BLaER1 (cell line): ENCODE results near the gene STAT5B.
A peak's percentile ranks its signal among the peaks of the same experiment; 100 is the strongest.

Experiments used
- H3K27ac ChIP-seq: shearing (Covaris generic); formaldehyde crosslinking; 2 replicates; pipeline ENCODE4 v1.8.1; 2022
- H3K27me3 ChIP-seq: shearing (Covaris generic); formaldehyde crosslinking; 2 replicates; pipeline ENCODE4 v1.8.1; 2022
- H3K36me3 ChIP-seq: shearing (Covaris generic); formaldehyde crosslinking; 2 replicates; pipeline ENCODE4 v1.8.1; 2022
- H3K4me1 ChIP-seq: shearing (Covaris generic); formaldehyde crosslinking; 2 replicates; pipeline ENCODE4 v1.8.1; 2022
- H3K4me2 ChIP-seq: shearing (Covaris generic); formaldehyde crosslinking; 2 replicates; pipeline ENCODE4 v1.8.1; 2022
- H3K4me3 ChIP-seq: shearing (Covaris generic); formaldehyde crosslinking; 2 replicates; pipeline ENCODE4 v1.8.1; 2022
- H3K9ac ChIP-seq: shearing (Covaris generic); formaldehyde crosslinking; 2 replicates; pipeline ENCODE4 v1.8.1; 2022
- H3K9me3 ChIP-seq: shearing (Covaris generic); formaldehyde crosslinking; 2 replicates; pipeline ENCODE4 v1.8.1; 2022
- H4K20me1 ChIP-seq: shearing (Covaris generic); formaldehyde crosslinking; 2 replicates; pipeline ENCODE4 v1.8.1; 2022
- Cebpa-rat ChIP-seq: shearing (Covaris generic); IDR thresholded peaks from 2 replicates; pipeline ENCODE4 v1.8.1; 2022

STAT5B gene

DNA sequence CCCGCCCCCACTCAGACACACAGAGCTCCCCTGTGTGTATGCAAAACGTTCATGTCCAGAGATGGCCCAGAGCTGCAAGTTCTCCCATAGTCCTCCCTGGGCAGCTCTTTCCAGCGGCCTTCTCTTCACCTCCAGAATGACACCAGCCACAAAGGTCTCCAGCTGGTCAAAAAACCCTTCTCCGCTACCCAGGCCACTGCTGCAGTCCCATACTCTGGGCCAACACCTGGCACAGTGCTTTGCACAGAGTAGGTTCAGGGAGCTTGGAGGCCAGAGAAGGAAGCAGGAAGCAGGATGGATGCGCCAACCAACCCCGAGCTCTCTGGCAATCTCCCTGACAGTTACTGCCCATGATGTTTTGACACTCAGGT is 1.1 kb upstream of the STAT5B start:
- Histone ChIP-seq H3K4me3 (peak overlapping the region; percentile 93; the same call in 1 of the 2 replicates), H3K4me1 (peaks cover 37% of the 10 kb centered on the region), H4K20me1 (peaks cover 27% of the 10 kb centered on the region), H3K27ac (peak overlapping the region; percentile 93), H3K4me2 (peak overlapping the region; percentile 95), H3K9me3 (no peaks in the 10 kb centered on the region), H3K9ac (no peak overlapping the region), H3K36me3 (no peaks in the 10 kb centered on the region), H3K27me3 (no peaks in the 10 kb centered on the region)
- TF ChIP-seq Cebpa-rat: no peak

DNA sequence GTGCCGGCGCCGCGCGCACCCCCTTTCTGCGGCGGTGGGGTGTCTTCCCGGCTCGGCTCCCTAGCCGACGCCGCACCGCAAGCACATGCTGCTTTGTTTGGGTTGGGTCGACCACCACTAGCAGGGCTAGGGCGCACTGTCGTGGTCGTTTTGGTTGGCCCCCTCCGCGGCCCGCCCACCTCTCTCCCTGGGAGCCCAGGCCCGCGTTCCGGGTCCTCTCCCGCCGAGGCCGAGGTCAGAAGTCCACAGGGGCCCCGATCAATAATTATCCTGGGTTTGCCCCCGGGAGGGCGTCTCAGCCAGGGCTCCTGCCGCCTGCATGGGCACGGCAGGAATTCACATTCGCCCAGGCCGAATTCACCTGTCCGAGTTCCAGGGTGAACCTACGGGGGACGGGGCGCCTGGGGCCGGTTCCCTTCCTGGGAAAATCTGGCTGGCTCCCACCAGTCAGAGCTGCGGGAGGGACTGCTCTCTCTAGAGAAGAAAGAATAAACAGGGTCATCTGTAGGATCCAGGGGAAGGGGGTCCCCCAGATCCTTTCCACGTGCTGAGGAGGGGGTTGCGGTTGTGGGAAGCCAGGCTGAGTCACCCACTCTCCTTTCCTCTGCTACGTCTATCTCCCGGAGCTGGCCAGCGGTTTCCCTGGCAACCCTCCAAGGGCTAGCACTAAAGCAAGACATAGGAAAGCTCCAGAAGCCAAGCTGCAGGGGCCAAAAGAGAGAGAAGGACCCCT is 584 bp upstream of the STAT5B start:
- H3K27ac ChIP-seq: peak overlapping the region; percentile 93
- peak overlapping the region; percentile 91 for H3K9ac ChIP-seq
- no peaks in the 10 kb centered on the region for H3K27me3 ChIP-seq
- H3K4me3 ChIP-seq: peak overlapping the region; percentile 93
- peaks cover 33% of the 10 kb centered on the region for H4K20me1 ChIP-seq
- no peaks in the 10 kb centered on the region for H3K9me3 ChIP-seq
- no peak for TF ChIP-seq Cebpa-rat
- peak overlapping the region; percentile 95 for H3K4me2 ChIP-seq
- peaks cover 43% of the 10 kb centered on the region for H3K4me1 ChIP-seq
- H3K36me3 ChIP-seq: no peaks in the 10 kb centered on the region

DNA sequence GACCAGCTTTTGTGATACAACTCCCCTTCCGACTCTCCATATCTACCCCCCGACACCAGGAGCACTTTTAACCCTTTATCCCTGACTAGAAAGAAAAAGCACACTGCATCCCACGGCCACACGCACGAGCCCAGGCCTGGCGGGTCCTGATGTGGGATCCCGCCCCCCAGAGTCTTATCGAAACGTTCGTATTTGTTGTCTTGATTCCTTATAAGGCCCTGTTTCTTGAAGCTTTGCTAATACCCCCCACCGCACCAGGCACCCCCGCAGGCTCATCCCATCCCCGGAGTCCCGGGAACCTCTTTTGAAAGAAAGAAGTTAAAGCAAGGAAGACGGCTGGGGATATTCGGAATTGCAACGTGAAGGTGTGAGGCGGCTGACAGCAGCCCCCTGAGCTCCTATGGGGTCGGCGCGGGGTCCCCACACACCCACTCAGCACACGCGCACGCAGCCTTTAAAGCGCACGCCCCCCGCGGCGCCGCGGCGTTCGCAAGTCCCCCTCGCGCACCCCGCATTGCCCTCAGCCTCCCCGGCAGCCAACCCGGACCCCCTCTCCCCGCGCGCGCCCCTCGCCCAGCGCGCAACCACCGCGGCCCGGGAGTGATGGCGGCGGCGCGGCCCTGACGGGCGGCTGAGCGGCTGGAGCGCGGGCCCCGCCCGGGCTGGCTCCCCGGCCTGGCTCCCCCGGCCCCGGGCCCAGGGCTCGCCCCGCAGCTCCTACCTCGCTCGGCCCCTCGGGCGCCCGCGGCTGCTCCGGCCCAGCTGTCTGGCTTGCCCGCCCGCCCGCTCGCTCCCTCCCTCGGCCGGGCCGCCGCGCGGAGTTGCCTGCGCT is 448 bp downstream of the STAT5B start:
- Histone ChIP-seq H3K4me1 (peaks cover 44% of the 10 kb centered on the region), H4K20me1 (peaks cover 43% of the 10 kb centered on the region), H3K4me3 (peak overlapping the region; percentile 93), H3K9ac (peak overlapping the region; percentile 91), H3K27ac (peak overlapping the region; percentile 93), H3K27me3 (no peaks in the 10 kb centered on the region), H3K9me3 (no peaks in the 10 kb centered on the region), H3K4me2 (peak overlapping the region; percentile 95), H3K36me3 (no peaks in the 10 kb centered on the region)
- TF ChIP-seq Cebpa-rat: no peak

DNA sequence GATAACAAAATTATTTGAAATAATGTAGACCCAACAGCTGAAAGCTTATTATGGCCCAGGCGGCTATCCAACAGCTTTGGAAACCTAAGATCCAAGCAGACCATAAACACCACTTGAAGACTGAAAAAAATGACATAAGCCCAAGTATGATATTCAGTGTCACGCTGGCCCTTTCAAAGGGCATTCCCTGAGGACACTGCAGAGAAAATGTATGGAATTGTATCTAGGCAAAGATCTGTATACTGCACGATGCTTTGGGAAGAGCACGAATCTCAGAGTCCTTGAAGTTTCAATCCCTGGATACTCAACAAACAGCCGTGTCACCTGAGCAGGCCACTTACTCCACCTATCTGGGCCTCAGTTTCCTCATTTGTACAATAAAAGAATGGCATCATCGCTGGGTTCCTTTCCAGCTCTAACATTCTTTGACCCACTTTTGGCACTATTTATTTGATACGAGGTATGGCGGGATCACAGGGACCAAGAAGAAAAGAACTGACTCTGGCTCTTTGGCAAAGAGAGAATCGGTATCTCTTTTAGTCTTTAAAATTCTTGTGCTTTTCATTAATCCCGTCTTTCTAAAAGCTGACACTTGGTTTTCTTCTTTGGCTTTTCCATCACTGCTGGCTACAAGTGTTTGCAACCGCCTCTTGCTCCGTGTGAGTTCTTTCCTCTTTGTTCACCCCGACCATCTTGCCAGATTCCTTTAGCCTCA is 1.2 kb downstream of the STAT5B start:
- Histone ChIP-seq H3K4me1 (peaks cover 44% of the 10 kb centered on the region), H3K27me3 (no peaks in the 10 kb centered on the region), H3K9ac (peak overlapping the region; percentile 91), H4K20me1 (peaks cover 51% of the 10 kb centered on the region), H3K4me2 (peak overlapping the region; percentile 95), H3K4me3 (peak overlapping the region; percentile 93), H3K36me3 (no peaks in the 10 kb centered on the region), H3K27ac (peak overlapping the region; percentile 93), H3K9me3 (no peaks in the 10 kb centered on the region)
- no peak for TF ChIP-seq Cebpa-rat

DNA sequence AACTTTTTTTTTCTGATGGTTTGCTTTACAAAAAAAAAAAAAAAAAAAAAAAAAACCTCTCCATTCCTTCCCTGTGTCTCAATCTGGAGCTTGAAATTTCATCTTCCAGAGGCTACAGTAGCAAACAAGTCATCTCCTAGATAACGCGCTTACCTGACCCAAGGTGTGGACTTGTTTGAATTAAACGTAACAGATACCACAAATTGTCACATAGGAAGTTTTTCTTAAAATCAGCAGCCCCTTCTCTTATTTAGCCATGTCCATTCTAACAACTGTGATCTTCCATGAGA is 2.0 kb downstream of the STAT5B start:
- Histone ChIP-seq H3K36me3 (no peaks in the 10 kb centered on the region), H3K27me3 (no peaks in the 10 kb centered on the region), H3K9ac (no peak overlapping the region), H3K4me2 (peak overlapping the region; percentile 95), H3K9me3 (no peaks in the 10 kb centered on the region), H4K20me1 (peaks cover 59% of the 10 kb centered on the region), H3K27ac (no peak overlapping the region), H3K4me1 (peaks cover 44% of the 10 kb centered on the region), H3K4me3 (peak overlapping the region; percentile 93)
- no peak for TF ChIP-seq Cebpa-rat

DNA sequence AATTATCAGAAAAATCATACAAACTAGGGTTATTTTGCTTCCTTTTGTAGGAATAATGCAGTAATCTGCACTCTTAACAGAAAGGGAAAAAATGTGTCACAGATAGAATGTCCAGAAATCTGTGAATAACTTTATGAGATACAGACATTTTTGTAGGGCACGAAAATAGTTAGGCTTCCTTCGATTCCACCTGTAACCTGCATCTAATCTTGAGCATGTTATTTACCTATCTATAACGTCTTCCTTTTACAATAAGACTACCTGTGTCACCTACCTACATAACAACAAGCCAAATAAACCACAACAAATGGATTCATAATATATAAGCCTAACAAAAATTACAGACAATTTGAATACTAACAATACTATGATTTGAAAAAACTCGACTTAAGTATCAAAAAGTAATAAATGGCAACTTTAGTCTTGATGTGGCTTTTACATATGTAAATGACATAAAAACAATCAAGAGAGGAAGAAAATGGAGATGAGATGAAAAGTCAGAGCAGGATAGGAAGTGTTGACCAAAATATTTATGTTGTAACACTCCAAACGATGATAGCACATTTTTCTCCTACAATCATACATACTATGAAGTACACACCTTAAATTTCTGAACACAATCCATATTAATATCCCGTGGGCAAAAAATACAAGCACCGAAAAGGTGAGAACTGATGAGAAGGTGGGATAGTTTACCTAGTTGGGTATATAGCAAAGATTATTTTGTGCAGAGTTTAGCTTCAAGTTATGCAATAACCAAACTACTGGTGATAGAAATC is 2.5 kb downstream of the STAT5B start:
- no peak overlapping the region for H3K27ac ChIP-seq
- no peaks in the 10 kb centered on the region for H3K9me3 ChIP-seq
- no peaks in the 10 kb centered on the region for H3K27me3 ChIP-seq
- H3K4me3 ChIP-seq: no peak overlapping the region
- H3K36me3 ChIP-seq: no peaks in the 10 kb centered on the region
- H3K4me1 ChIP-seq: peaks cover 44% of the 10 kb centered on the region
- H4K20me1 ChIP-seq: peaks cover 63% of the 10 kb centered on the region
- H3K9ac ChIP-seq: no peak overlapping the region
- TF ChIP-seq Cebpa-rat: no peak
- peak overlapping the region; percentile 95 for H3K4me2 ChIP-seq

DNA sequence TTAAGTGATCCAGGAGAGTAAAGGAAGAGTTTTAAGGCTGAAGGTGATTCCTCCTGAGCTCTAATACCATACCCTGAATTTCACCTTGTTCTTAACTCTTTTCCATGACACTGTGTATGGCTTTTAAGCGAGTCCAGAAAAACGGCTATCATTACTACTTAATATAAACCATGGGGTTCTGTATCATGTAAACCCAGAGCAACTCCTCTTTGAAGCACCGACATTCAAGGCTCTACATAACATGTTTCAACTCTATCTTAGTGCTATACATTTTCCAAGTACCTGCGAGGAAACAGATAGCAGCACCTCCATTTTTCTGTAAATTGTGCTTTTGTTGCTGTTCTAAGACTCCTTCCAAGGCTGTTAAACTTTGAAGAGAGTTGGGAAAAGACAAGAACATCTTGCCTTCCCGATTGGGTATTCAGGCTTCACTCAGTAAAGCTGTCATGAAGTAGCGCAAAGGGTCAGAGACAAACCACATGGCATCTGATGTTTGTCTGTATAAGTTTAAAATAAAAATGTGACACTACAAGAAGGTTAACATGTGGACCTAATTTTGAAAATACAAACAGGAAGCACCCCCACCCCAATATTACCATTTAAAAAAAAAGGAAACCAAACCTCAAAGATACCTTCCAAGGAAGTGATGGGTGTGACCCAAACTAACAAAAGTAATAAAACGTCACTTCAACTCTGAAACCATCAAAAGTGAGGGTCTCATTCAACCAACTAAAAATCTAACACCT is 3.9 kb downstream of the STAT5B start:
- Histone ChIP-seq H3K4me2 (peak overlapping the region; percentile 95), H4K20me1 (peaks cover 76% of the 10 kb centered on the region), H3K27me3 (no peaks in the 10 kb centered on the region)

DNA sequence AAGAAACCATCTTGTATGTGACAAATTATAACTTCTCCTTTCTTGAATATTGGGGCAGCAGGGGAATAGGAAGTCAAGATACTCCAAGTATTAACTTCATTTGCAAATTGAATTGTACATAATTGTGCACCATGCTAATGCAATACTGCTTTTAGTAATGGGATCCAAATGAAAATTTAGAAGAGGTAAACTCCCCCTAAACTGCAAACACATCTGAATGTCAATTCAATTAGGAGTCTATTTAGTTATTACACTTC is 4.5 kb downstream of the STAT5B start:
- H3K36me3 ChIP-seq: no peaks in the 10 kb centered on the region
- H4K20me1 ChIP-seq: peaks cover 82% of the 10 kb centered on the region
- no peaks in the 10 kb centered on the region for H3K9me3 ChIP-seq
- no peak overlapping the region for H3K27ac ChIP-seq
- no peak overlapping the region for H3K9ac ChIP-seq
- H3K4me3 ChIP-seq: no peak overlapping the region
- TF ChIP-seq Cebpa-rat: no peak
- H3K27me3 ChIP-seq: no peaks in the 10 kb centered on the region
- H3K4me2 ChIP-seq: no peak overlapping the region
- peaks cover 36% of the 10 kb centered on the region for H3K4me1 ChIP-seq

More for the DNA sequence above, 3.9 kb downstream of the STAT5B start:
- no peak overlapping the region for H3K27ac ChIP-seq
- no peak for TF ChIP-seq Cebpa-rat
- no peaks in the 10 kb centered on the region for H3K9me3 ChIP-seq
- H3K9ac ChIP-seq: no peak overlapping the region
- no peak overlapping the region for H3K4me3 ChIP-seq
- H3K36me3 ChIP-seq: no peaks in the 10 kb centered on the region
- peaks cover 42% of the 10 kb centered on the region for H3K4me1 ChIP-seq
